ENCODE measurements around the gene COX15. TPM values are rescaled to one million over a fixed set of nuclear protein-coding genes. Genes with fewer than 3 reads are reported as not detected.

COX15 gene
- total RNA-seq, 1 experiment from 2014 or later, result 31.4 TPM

DNA sequence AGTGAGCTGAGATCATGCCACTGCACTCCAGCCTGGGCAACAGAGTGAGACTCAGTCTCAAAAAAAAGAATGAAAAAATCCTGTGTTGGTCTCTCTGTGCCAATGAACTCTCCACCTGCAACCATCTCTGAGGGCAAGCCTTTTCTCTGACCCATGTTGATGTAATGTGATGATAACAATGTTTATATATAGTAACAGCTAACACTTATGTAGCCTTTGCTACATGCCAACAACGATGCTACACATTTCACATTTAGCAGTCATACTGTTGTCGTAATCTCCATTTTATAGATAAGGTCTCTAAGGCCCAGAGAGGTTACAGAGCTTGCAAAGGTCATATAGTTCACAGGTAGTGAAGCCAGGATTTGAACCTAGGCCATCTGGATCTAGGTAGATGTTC is 11.5 kb downstream of the COX15 start:
- no peaks in the 10 kb centered on the region for H3K79me2 ChIP-seq (ENCODE audit: low read depth)
- H3K4me1 ChIP-seq (replicated peaks; ENCODE audit: insufficient read depth), result no peaks in the 10 kb centered on the region
- no peak overlapping the region for H3K4me2 ChIP-seq
- no peaks in the 10 kb centered on the region for H3K9me3 ChIP-seq (ENCODE audit: insufficient read depth, low read depth)
- no peak overlapping the region for H2AFZ ChIP-seq
- POLR2A ChIA-PET (ENCODE audit: unreplicated experiment), result no interaction called here
- H3F3A ChIP-seq (ENCODE audit: insufficient read depth, low read depth), result no peaks in the 10 kb centered on the region
- H3K36me3 ChIP-seq (ENCODE audit: low read depth), result no peaks in the 10 kb centered on the region
- no peaks in the 10 kb centered on the region for H3K27me3 ChIP-seq (ENCODE audit: insufficient read depth, low read depth)
- DNase-seq, result peak in 1 of 2 experiments; percentile 42
- TF ChIP-seq CTCF (conservative IDR thresholded peaks at IDR 0.05) (no peak), EZH2 (IDR thresholded peaks at IDR 0.05; ENCODE audit: low read depth) (no peak)
- no peak overlapping the region for H3K27ac ChIP-seq
- intact Hi-C loops (cut with micrococcal nuclease; ENCODE audit: unreplicated experiment), result no loop called here
- BruUV-seq (replicated peaks), result no TSS peak
- no peak overlapping the region for H3K4me3 ChIP-seq
- no peaks in the 10 kb centered on the region for H3K9me2 ChIP-seq (ENCODE audit: insufficient read depth)
- CTCF ChIA-PET, result no interaction called here
- H4K20me1 ChIP-seq (ENCODE audit: insufficient read depth), result no peaks in the 10 kb centered on the region

- no peaks in the 10 kb centered on the region for H3F3A ChIP-seq (ENCODE audit: insufficient read depth, low read depth)
- BruUV-seq (replicated peaks), result no TSS peak
- no peaks in the 10 kb centered on the region for H3K27me3 ChIP-seq (ENCODE audit: insufficient read depth, low read depth)
- no peak overlapping the region for H3K4me2 ChIP-seq
- CTCF ChIA-PET, result interaction anchor here (0.7 kb wide), 2 partner anchors 10 to 84 kb away, joined by 3 to 6 read pairs; no protein-coding TSS in a partner anchor
- intact Hi-C loops (cut with micrococcal nuclease; ENCODE audit: unreplicated experiment), result loop anchor here (5.0 kb wide), 2 partner anchors 277 to 317 kb away; no protein-coding TSS in a partner anchor
- no peaks in the 10 kb centered on the region for H3K4me1 ChIP-seq (replicated peaks; ENCODE audit: insufficient read depth)
- H3K9me2 ChIP-seq (ENCODE audit: insufficient read depth), result no peaks in the 10 kb centered on the region
- H3K36me3 ChIP-seq (ENCODE audit: low read depth), result peaks cover 12% of the 10 kb centered on the region
- no peak overlapping the region for H3K27ac ChIP-seq
- POLR2A ChIA-PET (ENCODE audit: unreplicated experiment), result interaction anchor here (0.6 kb wide), 1 partner anchor 26 kb away, joined by 5 read pairs; no protein-coding TSS in a partner anchor
- no peak overlapping the region for H3K4me3 ChIP-seq
- no peak overlapping the region for H2AFZ ChIP-seq
- no peaks in the 10 kb centered on the region for H3K9me3 ChIP-seq (ENCODE audit: insufficient read depth, low read depth)
- TF ChIP-seq EZH2 (IDR thresholded peaks at IDR 0.05; ENCODE audit: low read depth), result no peak
- TF ChIP-seq CTCF (conservative IDR thresholded peaks at IDR 0.05), result no peak
- no peak for DNase-seq
- no peaks in the 10 kb centered on the region for H3K79me2 ChIP-seq (ENCODE audit: low read depth)
- H4K20me1 ChIP-seq (ENCODE audit: insufficient read depth), result no peaks in the 10 kb centered on the region
These were observed 17.5 kb downstream of the COX15 start for GRCh38 chr10:99714446-99714845.

- Histone ChIP-seq H4K20me1 (ENCODE audit: insufficient read depth) (no peaks in the 10 kb centered on the region), H3K4me2 (no peak overlapping the region), H3K36me3 (ENCODE audit: low read depth) (peaks cover 12% of the 10 kb centered on the region), H3K79me2 (ENCODE audit: low read depth) (no peaks in the 10 kb centered on the region), H3F3A (ENCODE audit: insufficient read depth, low read depth) (no peaks in the 10 kb centered on the region), H3K9me3 (ENCODE audit: insufficient read depth, low read depth) (no peaks in the 10 kb centered on the region), H3K4me3 (no peak overlapping the region), H2AFZ (no peak overlapping the region), H3K27ac (no peak overlapping the region), H3K27me3 (ENCODE audit: insufficient read depth, low read depth) (no peaks in the 10 kb centered on the region), H3K4me1 (replicated peaks; ENCODE audit: insufficient read depth) (no peaks in the 10 kb centered on the region), H3K9me2 (ENCODE audit: insufficient read depth) (no peaks in the 10 kb centered on the region)
- ChIA-PET CTCF (no interaction called here), POLR2A (ENCODE audit: unreplicated experiment) (interaction anchor here (0.6 kb wide), 1 partner anchor 52 kb away, joined by 4 read pairs; the partner anchor contains the start of gene ENTPD7)
- intact Hi-C loops (cut with micrococcal nuclease; ENCODE audit: unreplicated experiment), result loop anchor here (1.0 to 5.0 kb wide), 4 partner anchors 92 to 314 kb away; no protein-coding TSS in a partner anchor
- TF ChIP-seq EZH2 (IDR thresholded peaks at IDR 0.05; ENCODE audit: low read depth), result no peak
- TF ChIP-seq CTCF (conservative IDR thresholded peaks at IDR 0.05), result peak; percentile 67; the same call in 1 of the 2 replicates
- peak in 1 of 2 experiments; percentile 10 for DNase-seq
- BruUV-seq (replicated peaks), result no TSS peak
These were observed 20.7 kb downstream of the COX15 start for GRCh38 chr10:99711129-99711719.
